Measurements from ENCODE around the gene TMEM120A.
A peak's percentile ranks its signal among the peaks of the same experiment; 100 is the strongest.
"Not testable (repeated sequence)": the region's sequence is repeated elsewhere in the genome, so short reads cannot be mapped to it uniquely, and the experiment has no call there.

Gene TMEM120A

DNA sequence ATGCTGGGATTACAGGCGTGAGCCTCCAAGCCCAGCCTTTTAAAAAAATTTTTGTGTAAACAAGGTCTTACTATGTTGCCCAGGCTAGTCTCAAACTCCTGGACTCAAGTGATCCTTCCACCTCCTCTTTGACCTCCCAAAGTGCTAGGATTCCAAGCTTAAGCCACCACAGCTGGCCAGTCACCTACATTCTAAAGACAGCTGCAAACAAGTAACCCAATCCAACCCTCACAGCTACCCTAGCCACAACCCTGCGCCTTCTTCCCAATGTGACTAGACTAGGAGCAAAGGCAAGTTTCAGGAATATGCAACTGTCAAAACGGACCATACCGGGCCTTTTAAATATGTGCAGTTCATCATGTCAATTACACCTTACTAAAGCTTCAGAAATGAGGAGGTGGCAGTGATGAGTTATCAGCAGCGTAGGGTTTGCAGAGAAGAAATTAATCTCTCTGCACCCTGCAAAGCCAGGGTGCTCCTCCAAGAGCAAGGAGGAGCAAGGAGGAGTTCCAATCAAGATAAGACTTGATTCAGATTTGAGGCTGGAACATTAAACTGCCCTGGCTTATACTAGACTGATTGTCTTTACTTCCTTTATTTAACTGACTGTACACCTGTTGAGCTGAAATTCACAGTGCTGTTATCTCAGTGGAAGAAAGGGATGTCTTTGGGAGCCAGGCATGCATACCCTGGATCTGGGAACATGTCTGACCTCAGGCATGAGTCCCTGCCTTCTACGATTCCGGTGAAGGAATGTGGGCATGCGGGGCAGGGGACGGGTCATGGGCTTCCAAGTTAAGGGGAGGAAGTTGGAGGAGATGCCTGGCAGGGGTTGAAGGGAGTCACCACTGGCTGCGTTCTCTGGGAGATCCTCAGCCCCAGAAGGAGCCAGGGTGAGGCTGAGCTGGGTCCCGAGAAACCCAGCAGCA, 15.5 kb upstream of the TMEM120A start:
- no peak overlapping the region for H3K4me3 ChIP-seq (ENCODE audit: low read length)
- no peak overlapping the region for H3K9ac ChIP-seq (ENCODE audit: low read length)
- H3K27me3 ChIP-seq (ENCODE audit: control insufficient read depth, insufficient read depth, low read length), result no peaks in the 10 kb centered on the region
- H3K27ac ChIP-seq (ENCODE audit: low read length), result no peak overlapping the region
- H3K36me3 ChIP-seq (ENCODE audit: control insufficient read depth, low read depth, low read length), result no peaks in the 10 kb centered on the region
- H3K4me1 ChIP-seq (ENCODE audit: control insufficient read depth, low read depth, low read length), result no peaks in the 10 kb centered on the region
- no peaks in the 10 kb centered on the region for H3K9me3 ChIP-seq (ENCODE audit: control insufficient read depth, low read depth, low read length)

DNA sequence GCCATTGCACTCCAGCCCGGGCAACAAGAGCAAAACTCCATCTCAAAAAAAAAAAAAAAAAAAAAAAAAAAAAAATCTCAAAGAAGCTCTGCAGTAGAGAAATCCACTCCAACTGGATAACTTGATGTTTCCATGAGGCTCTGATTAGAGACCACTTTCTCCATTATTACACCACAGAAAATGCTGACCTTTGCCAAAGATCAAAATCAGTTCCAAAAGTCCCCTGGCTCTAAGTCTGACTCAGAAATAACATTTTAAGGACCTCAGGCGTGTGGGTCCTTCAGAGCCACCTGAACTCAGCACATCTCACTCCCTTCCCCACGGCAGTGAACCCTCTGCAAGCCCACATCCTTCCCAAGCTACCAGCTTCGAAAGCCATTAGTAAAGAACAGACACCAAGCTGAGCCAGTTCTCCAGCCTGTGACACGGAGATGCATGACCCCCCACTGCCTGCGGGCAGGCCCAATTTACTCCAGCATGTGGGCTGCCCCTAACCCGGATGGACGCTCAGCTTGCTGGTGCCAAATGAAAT, 13.8 kb upstream of the TMEM120A start:
- H3K27ac ChIP-seq (ENCODE audit: low read length), result no peak overlapping the region
- no peaks in the 10 kb centered on the region for H3K36me3 ChIP-seq (ENCODE audit: control insufficient read depth, low read depth, low read length)
- no peaks in the 10 kb centered on the region for H3K4me1 ChIP-seq (ENCODE audit: control insufficient read depth, low read depth, low read length)
- no peaks in the 10 kb centered on the region for H3K27me3 ChIP-seq (ENCODE audit: control insufficient read depth, insufficient read depth, low read length)
- no peak overlapping the region for H3K9ac ChIP-seq (ENCODE audit: low read length)
- no peak overlapping the region for H3K4me3 ChIP-seq (ENCODE audit: low read length)
- H3K9me3 ChIP-seq (ENCODE audit: control insufficient read depth, low read depth, low read length), result no peaks in the 10 kb centered on the region

DNA sequence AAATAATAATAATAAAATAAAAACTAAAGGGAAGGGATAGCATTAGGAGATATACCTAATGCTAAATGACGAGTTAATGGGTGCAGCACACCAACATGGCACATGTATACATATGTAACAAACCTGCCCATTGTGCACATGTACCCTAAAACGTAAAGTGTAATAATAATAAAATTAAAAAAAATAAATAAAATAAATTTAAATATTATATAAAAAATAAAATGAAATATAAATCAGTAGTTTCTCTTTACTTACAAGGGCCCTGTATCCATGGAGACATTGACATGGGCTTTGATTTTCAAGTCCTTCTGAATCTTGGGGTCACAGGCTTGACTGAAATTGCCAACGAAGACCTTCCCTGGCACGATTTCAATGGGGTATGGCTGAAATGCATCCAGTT, 10.6 kb upstream of the TMEM120A start:
- H3K9me3 ChIP-seq (ENCODE audit: control insufficient read depth, low read depth, low read length); H3K27ac ChIP-seq (ENCODE audit: low read length); H3K4me1 ChIP-seq (ENCODE audit: control insufficient read depth, low read depth, low read length); H3K9ac ChIP-seq (ENCODE audit: low read length); H3K27me3 ChIP-seq (ENCODE audit: control insufficient read depth, insufficient read depth, low read length); H3K4me3 ChIP-seq (ENCODE audit: low read length); H3K36me3 ChIP-seq (ENCODE audit: control insufficient read depth, low read depth, low read length): not testable (repeated sequence)

DNA sequence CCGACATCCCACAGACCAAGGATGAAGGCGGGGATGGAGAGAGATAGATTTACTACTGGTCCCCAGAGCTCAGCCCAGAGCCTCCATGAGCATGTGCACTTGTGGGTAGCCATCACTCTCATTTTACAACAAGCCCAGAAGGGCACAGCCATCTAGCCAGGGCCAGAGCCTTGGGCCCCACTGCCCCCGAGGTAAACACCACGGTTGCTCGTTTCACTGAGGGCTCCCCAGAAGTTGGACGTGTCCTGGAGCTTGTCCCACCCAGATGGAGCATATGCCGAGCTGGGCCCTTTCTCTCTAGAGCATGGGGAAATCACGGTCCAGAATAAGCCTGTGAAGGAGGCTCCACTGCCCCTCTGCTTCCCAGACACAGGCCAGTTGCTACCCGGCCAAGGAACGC, 9.0 kb upstream of the TMEM120A start:
- no peaks in the 10 kb centered on the region for H3K9me3 ChIP-seq (ENCODE audit: control insufficient read depth, low read depth, low read length)
- no peak overlapping the region for H3K9ac ChIP-seq (ENCODE audit: low read length)
- no peaks in the 10 kb centered on the region for H3K27me3 ChIP-seq (ENCODE audit: control insufficient read depth, insufficient read depth, low read length)
- no peak overlapping the region for H3K27ac ChIP-seq (ENCODE audit: low read length)
- H3K4me3 ChIP-seq (ENCODE audit: low read length), result no peak overlapping the region
- no peaks in the 10 kb centered on the region for H3K4me1 ChIP-seq (ENCODE audit: control insufficient read depth, low read depth, low read length)
- no peaks in the 10 kb centered on the region for H3K36me3 ChIP-seq (ENCODE audit: control insufficient read depth, low read depth, low read length)

DNA sequence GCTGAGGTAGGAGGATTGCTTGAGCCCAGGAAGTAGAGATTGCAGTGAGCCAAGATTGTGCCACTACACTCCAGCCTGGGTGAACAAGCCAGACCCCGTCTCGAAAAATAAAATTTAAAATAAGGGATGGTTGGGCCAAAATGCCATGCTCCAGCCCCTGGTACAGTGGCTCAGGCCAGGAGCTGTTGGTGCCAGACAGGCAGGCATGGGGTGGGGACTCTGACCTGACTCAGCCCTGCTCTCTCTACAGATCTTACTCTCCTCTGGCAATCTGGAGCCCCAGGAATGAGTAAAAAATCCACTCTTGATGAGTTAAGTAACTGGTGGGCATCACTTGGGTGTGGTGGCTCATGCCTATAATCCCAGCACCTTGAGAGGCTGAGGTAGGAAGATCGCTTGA, 8.4 kb upstream of the TMEM120A start:
- H3K9me3 ChIP-seq (ENCODE audit: control insufficient read depth, low read depth, low read length), result no peaks in the 10 kb centered on the region
- no peaks in the 10 kb centered on the region for H3K36me3 ChIP-seq (ENCODE audit: control insufficient read depth, low read depth, low read length)
- H3K27ac ChIP-seq (ENCODE audit: low read length), result no peak overlapping the region

DNA sequence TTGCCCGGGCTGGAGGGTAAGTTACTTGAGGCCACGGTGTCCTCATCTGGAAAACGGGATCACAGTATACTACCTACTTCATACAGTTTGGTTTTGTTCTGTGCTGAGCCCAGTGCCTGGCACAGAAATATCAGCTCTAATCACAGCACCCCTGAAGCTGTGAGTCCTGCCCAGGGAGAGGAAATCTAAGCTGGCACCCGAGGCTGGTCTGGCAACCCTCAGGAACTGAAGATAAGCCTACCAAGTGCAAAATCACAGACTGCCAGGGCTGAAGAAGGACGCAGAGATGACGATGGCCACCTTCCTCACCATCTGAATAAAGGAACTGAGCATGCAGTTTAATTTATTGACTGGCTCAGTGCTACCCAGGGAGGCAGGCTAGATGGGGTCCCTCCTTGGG, 7.7 kb upstream of the TMEM120A start:
- Histone ChIP-seq H3K9ac (ENCODE audit: low read length) (no peak overlapping the region), H3K9me3 (ENCODE audit: control insufficient read depth, low read depth, low read length) (no peaks in the 10 kb centered on the region), H3K27me3 (ENCODE audit: control insufficient read depth, insufficient read depth, low read length) (no peaks in the 10 kb centered on the region), H3K4me1 (ENCODE audit: control insufficient read depth, low read depth, low read length) (no peaks in the 10 kb centered on the region), H3K4me3 (ENCODE audit: low read length) (no peak overlapping the region), H3K36me3 (ENCODE audit: control insufficient read depth, low read depth, low read length) (no peaks in the 10 kb centered on the region), H3K27ac (ENCODE audit: low read length) (no peak overlapping the region)

More for the DNA sequence above, 8.4 kb upstream of the TMEM120A start:
- Histone ChIP-seq H3K4me3 (ENCODE audit: low read length) (no peak overlapping the region), H3K4me1 (ENCODE audit: control insufficient read depth, low read depth, low read length) (no peaks in the 10 kb centered on the region), H3K27me3 (ENCODE audit: control insufficient read depth, insufficient read depth, low read length) (no peaks in the 10 kb centered on the region), H3K9ac (ENCODE audit: low read length) (no peak overlapping the region)

DNA sequence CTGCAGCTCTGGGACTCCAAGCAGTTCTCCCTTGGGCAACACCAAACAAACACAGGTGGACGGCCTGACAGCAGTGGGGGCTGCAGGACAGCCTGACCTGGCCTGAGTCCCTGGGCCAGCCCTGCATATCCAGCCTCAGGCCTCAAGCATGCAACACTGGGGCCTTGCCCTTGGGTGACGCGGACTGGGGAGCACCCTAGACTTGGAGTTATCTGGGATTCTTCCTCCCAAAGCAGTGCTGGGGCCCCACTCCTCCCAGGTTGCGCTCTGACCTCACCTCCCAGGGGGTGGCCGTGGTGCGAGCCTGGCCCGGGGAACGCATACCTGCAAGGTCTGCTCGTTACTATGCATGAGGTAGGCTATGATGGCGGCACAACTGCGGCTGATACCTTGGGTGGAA, 6.2 kb upstream of the TMEM120A start:
- Histone ChIP-seq H3K9me3 (ENCODE audit: control insufficient read depth, low read depth, low read length) (no peaks in the 10 kb centered on the region), H3K36me3 (ENCODE audit: control insufficient read depth, low read depth, low read length) (no peaks in the 10 kb centered on the region), H3K9ac (ENCODE audit: low read length) (no peak overlapping the region), H3K27me3 (ENCODE audit: control insufficient read depth, insufficient read depth, low read length) (no peaks in the 10 kb centered on the region), H3K27ac (ENCODE audit: low read length) (no peak overlapping the region), H3K4me1 (ENCODE audit: control insufficient read depth, low read depth, low read length) (no peaks in the 10 kb centered on the region), H3K4me3 (ENCODE audit: low read length) (no peak overlapping the region)

DNA sequence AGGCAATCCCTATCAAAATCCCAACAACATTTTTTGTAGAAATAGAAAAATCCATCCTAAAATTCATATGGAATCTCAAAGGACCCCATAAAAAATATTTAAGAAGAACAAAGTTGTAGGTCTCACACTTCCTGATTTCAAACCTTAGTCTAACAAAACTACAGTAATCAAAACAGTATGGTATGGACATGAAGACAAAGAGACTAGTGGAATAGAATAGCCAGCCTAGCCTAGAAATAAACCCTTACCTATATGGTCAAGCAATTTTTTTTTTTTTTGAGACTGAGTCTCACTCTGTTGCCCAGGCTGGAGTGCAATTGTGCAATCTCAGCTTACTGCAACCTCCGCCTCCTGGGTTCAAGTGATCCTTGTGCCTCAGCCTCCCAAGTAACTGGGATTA, 3.6 kb upstream of the TMEM120A start:
- H3K4me1 ChIP-seq (ENCODE audit: control insufficient read depth, low read depth, low read length), result peaks cover 13% of the 10 kb centered on the region
- no peak overlapping the region for H3K27ac ChIP-seq (ENCODE audit: low read length)
- no peaks in the 10 kb centered on the region for H3K9me3 ChIP-seq (ENCODE audit: control insufficient read depth, low read depth, low read length)
- no peaks in the 10 kb centered on the region for H3K27me3 ChIP-seq (ENCODE audit: control insufficient read depth, insufficient read depth, low read length)
- H3K36me3 ChIP-seq (ENCODE audit: control insufficient read depth, low read depth, low read length), result no peaks in the 10 kb centered on the region
- H3K4me3 ChIP-seq (ENCODE audit: low read length), result no peak overlapping the region
- no peak overlapping the region for H3K9ac ChIP-seq (ENCODE audit: low read length)

DNA sequence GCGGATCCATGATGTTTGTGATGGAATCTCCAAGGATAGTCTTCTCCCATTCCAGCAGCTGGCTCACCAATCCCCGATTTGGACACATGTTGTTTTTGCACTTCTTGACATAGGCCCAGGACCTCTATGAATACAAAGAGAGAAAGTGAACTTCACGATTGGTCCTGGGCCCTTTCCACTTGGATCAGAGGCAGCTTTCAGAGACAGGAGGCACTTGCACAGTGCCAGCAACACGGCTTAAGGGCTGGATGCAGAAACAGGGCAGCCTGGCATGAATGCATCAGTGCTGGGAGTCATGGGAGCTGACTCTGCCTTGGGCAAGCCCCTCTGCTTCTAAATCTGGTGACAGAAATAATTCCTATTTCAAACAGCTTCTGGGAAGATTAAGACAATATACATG, 2.1 kb upstream of the TMEM120A start:
- H3K27ac ChIP-seq (ENCODE audit: low read length), result no peak overlapping the region
- H3K9ac ChIP-seq (ENCODE audit: low read length), result no peak overlapping the region
- no peak overlapping the region for H3K4me3 ChIP-seq (ENCODE audit: low read length)
- H3K9me3 ChIP-seq (ENCODE audit: control insufficient read depth, low read depth, low read length), result no peaks in the 10 kb centered on the region
- peaks cover 13% of the 10 kb centered on the region for H3K4me1 ChIP-seq (ENCODE audit: control insufficient read depth, low read depth, low read length)
- no peaks in the 10 kb centered on the region for H3K27me3 ChIP-seq (ENCODE audit: control insufficient read depth, insufficient read depth, low read length)
- no peaks in the 10 kb centered on the region for H3K36me3 ChIP-seq (ENCODE audit: control insufficient read depth, low read depth, low read length)

DNA sequence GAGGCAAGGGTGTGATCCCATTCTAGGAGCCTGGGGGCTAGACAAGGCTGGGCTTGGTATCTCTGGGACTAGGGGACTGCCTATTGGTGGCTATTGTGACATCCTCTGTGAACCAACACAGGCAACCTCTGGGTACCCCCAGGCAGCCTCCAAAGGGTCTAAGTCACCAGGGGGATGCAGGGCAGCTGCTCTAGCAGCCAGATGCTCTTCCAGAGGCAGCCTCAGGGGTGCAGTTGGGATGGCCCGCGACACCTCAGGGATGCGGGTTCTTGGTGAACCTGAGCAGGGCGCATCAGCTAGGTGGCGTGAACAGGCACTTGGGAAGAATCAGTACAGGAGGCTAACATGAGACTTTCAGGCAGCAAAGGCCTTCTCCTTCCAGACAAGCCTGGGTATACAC, 1.6 kb upstream of the TMEM120A start:
- Histone ChIP-seq H3K4me1 (ENCODE audit: control insufficient read depth, low read depth, low read length) (peaks cover 13% of the 10 kb centered on the region), H3K4me3 (ENCODE audit: low read length) (no peak overlapping the region), H3K27me3 (ENCODE audit: control insufficient read depth, insufficient read depth, low read length) (no peaks in the 10 kb centered on the region), H3K36me3 (ENCODE audit: control insufficient read depth, low read depth, low read length) (no peaks in the 10 kb centered on the region), H3K9ac (ENCODE audit: low read length) (no peak overlapping the region), H3K9me3 (ENCODE audit: control insufficient read depth, low read depth, low read length) (no peaks in the 10 kb centered on the region), H3K27ac (ENCODE audit: low read length) (no peak overlapping the region)

DNA sequence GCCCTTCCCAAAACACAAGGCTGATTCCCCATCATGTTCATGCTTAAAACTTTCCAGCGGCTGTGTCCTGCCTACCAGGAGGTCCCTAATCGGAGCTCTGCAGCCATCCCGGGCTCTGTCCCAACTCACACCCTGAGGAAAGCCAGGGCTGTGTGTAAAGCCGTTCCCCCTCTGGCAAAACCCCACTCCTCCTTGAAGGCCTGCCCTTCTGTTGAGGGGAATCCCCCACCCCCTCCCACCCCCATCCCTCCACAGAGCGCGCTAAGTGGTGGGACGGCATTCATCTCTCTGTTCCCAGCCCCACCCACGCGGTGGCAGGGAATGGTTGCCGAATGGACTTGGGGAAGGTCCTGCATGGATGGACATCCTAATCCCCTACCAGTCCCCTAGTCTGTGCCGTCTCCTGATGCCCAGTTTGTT, 667 bp upstream of the TMEM120A start:
- peak overlapping the region; percentile 56 for H3K27ac ChIP-seq (ENCODE audit: low read length)
- peak overlapping the region; percentile 54 for H3K9ac ChIP-seq (ENCODE audit: low read length)
- H3K4me1 ChIP-seq (ENCODE audit: control insufficient read depth, low read depth, low read length), result peaks cover 13% of the 10 kb centered on the region
- peak overlapping the region; percentile 61 for H3K4me3 ChIP-seq (ENCODE audit: low read length)
- H3K9me3 ChIP-seq (ENCODE audit: control insufficient read depth, low read depth, low read length), result no peaks in the 10 kb centered on the region
- H3K27me3 ChIP-seq (ENCODE audit: control insufficient read depth, insufficient read depth, low read length), result no peaks in the 10 kb centered on the region
- H3K36me3 ChIP-seq (ENCODE audit: control insufficient read depth, low read depth, low read length), result no peaks in the 10 kb centered on the region
